HCT116 (cell line): ENCODE measurements around the gene CECR2. TPM values are rescaled to one million over a fixed set of nuclear protein-coding genes. Genes with fewer than 3 reads are reported as not detected.

Experiments
- ATAC-seq: fragments of 200-7000 bp; cut with Tn5 transposase; 2 replicates; pipeline ENCODE4 v1.9.1; 2020; ENCODE audit warnings: mild to moderate bottlenecking, moderate library complexity
- BruUV-seq: library from RNA; stranded (reverse); fragments of 400-500 nt; replicated peaks from 2 replicates; lab custom pipeline; 2021; lab: Mats Ljungman, UMichigan
- CTCF ChIA-PET: fragments of 300-600 bp; sonication (Branson Sonifier 250); formaldehyde crosslinking; loops from one replicate; lab custom pipeline; 2021; ENCODE audit warnings: antibody characterized with exemption; lab: Charles Lee
- POLR2A ChIA-PET: fragments of 300-600, 350-600 bp; sonication (Branson Sonifier 250); formaldehyde crosslinking; loops from one replicate; lab custom pipeline; 2021; ENCODE audit warnings: antibody characterized with exemption; lab: Charles Lee
- RAD21 ChIA-PET, 2 experiments: fragments of 300-600 bp; sonication (Branson Sonifier 250); formaldehyde crosslinking; loops; one replicate each; lab custom pipeline; 2023; ENCODE audit warnings: low total read pairs in 2 of 2; ENCODE audit not compliant: uncharacterized antibody in 2 of 2, unreplicated experiment in 2 of 2, low non-redundant PET in 1 of 2; lab: Charles Lee
- DNase-seq: peaks from one replicate; pipeline ENCODE4 v3.0.0-alpha.2; 2010; ENCODE audit warnings: low read depth, low spot score
- H2AFZ ChIP-seq: fragments of 200-600 bp; shearing (Covaris generic), sonication (generic); 2 replicates; pipeline ENCODE4 v1.6.1; 2017; ENCODE audit warnings: low read depth, mixed run types, mixed read lengths, antibody characterized with exemption, low read length; ENCODE audit not compliant: poor library complexity, severe bottlenecking
- H3K27ac ChIP-seq: 2 replicates; pipeline ENCODE4 v1.5.1; 2012; ENCODE audit warnings: low read depth, low read length
- H3K27me3 ChIP-seq: fragments of 200-600 bp; sonication (generic); 2 replicates; pipeline ENCODE4 v1.6.1; 2016; ENCODE audit warnings: mixed run types, low read length, mixed read lengths; ENCODE audit not compliant: insufficient read depth
- H3K36me3 ChIP-seq, 2 experiments: fragments of 200-500 bp in 1 of 2; fragments of 200-600 bp in 1 of 2; sonication (Bioruptor generic) in 1 of 2; sonication (generic) in 1 of 2; 2 replicates each; pipeline versions ENCODE4 v1.5.1 to v1.6.1; 2014 to 2016; ENCODE audit warnings: low read length in 2 of 2, inconsistent platforms in 1 of 2, mixed read lengths in 1 of 2, mixed run types in 1 of 2; ENCODE audit not compliant: insufficient read depth in 2 of 2, control insufficient read depth in 1 of 2
- H3K4me1 ChIP-seq, 2 experiments: fragments of 200-600 bp in 1 of 2; sonication (generic) in 1 of 2; 2 replicates each; pipeline versions ENCODE4 v1.5.1 to v1.6.1; 2012 to 2017; ENCODE audit warnings: low read length in 2 of 2, inconsistent platforms in 1 of 2, mild to moderate bottlenecking in 1 of 2, mixed read lengths in 1 of 2, mixed run types in 1 of 2, moderate library complexity in 1 of 2; ENCODE audit not compliant: insufficient read depth in 2 of 2, control insufficient read depth in 1 of 2
- H3K4me2 ChIP-seq: fragments of 200-600 bp; sonication (generic); 2 replicates; pipeline ENCODE4 v1.6.1; 2017; ENCODE audit warnings: mixed run types, low read length, mixed read lengths
- H3K4me3 ChIP-seq, 2 experiments: fragments of 200-600 bp in 1 of 2; sonication (generic) in 1 of 2; replicated peaks in 1 of 2; 2 replicates each; pipeline ENCODE4 v1.5.1; 2011 to 2016; ENCODE audit warnings: low read length in 2 of 2, control low read depth in 1 of 2, low read depth in 1 of 2, mild to moderate bottlenecking in 1 of 2, mixed read lengths in 1 of 2, mixed run types in 1 of 2
- H3K79me2 ChIP-seq: fragments of 200-600 bp; sonication (generic); 2 replicates; pipeline ENCODE4 v1.6.1; 2017; ENCODE audit warnings: mild to moderate bottlenecking, mixed run types, low read length, moderate library complexity, mixed read lengths; ENCODE audit not compliant: insufficient read depth
- H3K9ac ChIP-seq: fragments of 200-600 bp; sonication (generic); 2 replicates; pipeline ENCODE4 v1.6.1; 2016; ENCODE audit warnings: low read length, mixed read lengths
- H3K9me2 ChIP-seq: fragments of 200-600 bp; sonication (generic), shearing (Covaris generic); 2 replicates; pipeline ENCODE4 v1.6.1; 2017; ENCODE audit warnings: mixed run types, mild to moderate bottlenecking, moderate library complexity; ENCODE audit not compliant: insufficient read depth
- H3K9me3 ChIP-seq, 2 experiments: fragments of 200-500 bp in 1 of 2; fragments of 200-600 bp in 1 of 2; sonication (Bioruptor generic) in 1 of 2; sonication (generic) in 1 of 2; 2 replicates each; pipeline ENCODE4 v1.6.1; 2014 to 2017; ENCODE audit warnings: low read length in 2 of 2, mixed read lengths in 2 of 2, inconsistent platforms in 1 of 2, low read depth in 1 of 2, mild to moderate bottlenecking in 1 of 2, mixed run types in 1 of 2, moderate library complexity in 1 of 2; ENCODE audit not compliant: control insufficient read depth in 1 of 2, insufficient read depth in 1 of 2
- H4K20me1 ChIP-seq: fragments of 200-600 bp; sonication (generic), shearing (Covaris generic); 2 replicates; pipeline ENCODE4 v1.6.1; 2017; ENCODE audit warnings: mixed run types, mild to moderate bottlenecking, moderate library complexity; ENCODE audit not compliant: insufficient read depth
- CBX3 ChIP-seq: IDR thresholded peaks from 2 replicates; pipeline ENCODE4 v1.6.1; 2012; ENCODE audit warnings: low read depth
- ELF1 ChIP-seq: IDR thresholded peaks from 2 replicates; pipeline ENCODE4 v1.6.1; 2012; ENCODE audit warnings: low read depth, borderline replicate concordance
- EZH2 ChIP-seq: fragments of 200-600 bp; sonication (generic); IDR thresholded peaks from 2 replicates; pipeline ENCODE4 v1.6.1; 2017; ENCODE audit warnings: antibody characterized with exemption, mixed run types
- EZH2phosphoT487 ChIP-seq: fragments of 200-600 bp; IDR thresholded peaks from 2 replicates; pipeline ENCODE4 v1.6.1; 2018; ENCODE audit warnings: antibody characterized with exemption, borderline replicate concordance
- FOSL1 ChIP-seq: IDR thresholded peaks from 2 replicates; pipeline ENCODE4 v1.6.1; 2012; ENCODE audit warnings: low read depth
- JUND ChIP-seq: IDR thresholded peaks from 2 replicates; pipeline ENCODE4 v1.6.1; 2012
- POLR2A ChIP-seq: IDR thresholded peaks from 2 replicates; pipeline ENCODE4 v1.7.0; 2011; ENCODE audit warnings: borderline replicate concordance; ENCODE audit not compliant: insufficient read depth, insufficient read length; ENCODE audit errors: extremely low read depth
- POLR2AphosphoS5 ChIP-seq: IDR thresholded peaks from 2 replicates; pipeline ENCODE4 v1.6.1; 2011; ENCODE audit warnings: mild to moderate bottlenecking, low read depth, low read length, moderate library complexity
- RAD21 ChIP-seq: IDR thresholded peaks from 2 replicates; pipeline ENCODE4 v1.6.1; 2012; ENCODE audit warnings: low read depth, mild to moderate bottlenecking
- SRF ChIP-seq: IDR thresholded peaks from 2 replicates; pipeline ENCODE4 v1.6.1; 2012; ENCODE audit warnings: low read depth
- TCF7L2 ChIP-seq: IDR thresholded peaks from 2 replicates; pipeline ENCODE4 v1.7.0; 2011; ENCODE audit warnings: borderline replicate concordance, inconsistent platforms; ENCODE audit not compliant: insufficient read depth, insufficient read length; ENCODE audit errors: extremely low read depth
- ZFX ChIP-seq: fragments of 450-650 bp; IDR thresholded peaks from 2 replicates; pipeline ENCODE4 v1.6.1; 2017
- ZNF274 ChIP-seq: fragments of 200-500 bp; sonication (Bioruptor generic); IDR thresholded peaks from 2 replicates; pipeline ENCODE4 v1.6.1; 2014; ENCODE audit warnings: mild to moderate bottlenecking, low read depth, low read length, inconsistent platforms
- intact Hi-C: fragments of 100-400 bp; cut with micrococcal nuclease; formaldehyde crosslinking; loops from 2 replicates; pipeline ENCODE4 v1.10.0; 2022
- total RNA-seq: library from RNA; stranded (reverse); gene quantifications from one replicate; pipeline ENCODE4 v1.2.1, GENCODE V29; 2021; ENCODE audit not compliant: unreplicated experiment
- TF ChIP-seq, protein P1 (sequence below): IDR thresholded peaks from 2 replicates; pipeline ENCODE4 v1.6.1; 2011; ENCODE audit warnings: mild to moderate bottlenecking, low read length, moderate library complexity; ENCODE audit not compliant: insufficient replicate concordance; ENCODE audit errors: extremely low read depth
- TF ChIP-seq, protein P2 (sequence below): IDR thresholded peaks from 2 replicates; pipeline ENCODE4 v1.6.1; 2012
- TF ChIP-seq, protein P3 (sequence below): IDR thresholded peaks from 2 replicates; pipeline ENCODE4 v1.6.1; 2012
- TF ChIP-seq, protein P4 (sequence below), 3 experiments: fragments of 200-600 bp in 1 of 3; sonication (generic) in 1 of 3; IDR thresholded peaks in 2 of 3; conservative IDR thresholded peaks in 1 of 3; 2 replicates each; pipeline ENCODE4 v1.5.1; 2012 to 2017; ENCODE audit warnings: low read depth in 2 of 3, low read length in 2 of 3, antibody characterized with exemption in 1 of 3, borderline replicate concordance in 1 of 3, control low read depth in 1 of 3, mild to moderate bottlenecking in 1 of 3, mixed read lengths in 1 of 3, mixed run types in 1 of 3, moderate library complexity in 1 of 3; ENCODE audit not compliant: insufficient read depth in 1 of 3

CECR2 gene
- total RNA-seq, 1 experiment from 2014 or later: 6.0 TPM

DNA sequence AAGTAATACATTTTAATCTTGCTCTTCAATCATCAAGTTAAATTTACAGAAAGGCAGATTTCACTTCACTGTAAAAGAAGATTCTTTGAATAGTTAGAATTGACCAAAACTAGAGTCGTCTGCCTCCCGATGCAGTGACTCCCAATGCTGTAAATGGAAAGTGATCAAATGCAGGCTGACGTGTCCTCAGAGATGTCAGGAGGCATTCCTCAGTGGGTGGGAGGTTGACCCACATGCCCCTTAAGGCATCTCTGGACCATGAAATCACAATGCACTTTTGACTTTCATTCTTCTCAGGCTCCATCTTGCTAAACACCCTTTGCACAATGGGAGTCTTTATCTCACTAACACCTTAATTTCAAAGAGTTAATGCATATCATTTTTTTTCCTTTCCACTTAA is 19.0 kb upstream of the CECR2 start:
- ATAC-seq: no peak
- CTCF ChIA-PET: no interaction called here
- TF ChIP-seq TCF7L2 (no peak), EZH2phosphoT487 (no peak), EZH2 (no peak), POLR2A (no peak), RAD21 (no peak), FOSL1 (no peak), JUND (no peak), CBX3 (no peak), SRF (no peak), POLR2AphosphoS5 (no peak), ZFX (no peak), ELF1 (no peak), ZNF274 (no peak)
- TF ChIP-seq, protein P1, sequence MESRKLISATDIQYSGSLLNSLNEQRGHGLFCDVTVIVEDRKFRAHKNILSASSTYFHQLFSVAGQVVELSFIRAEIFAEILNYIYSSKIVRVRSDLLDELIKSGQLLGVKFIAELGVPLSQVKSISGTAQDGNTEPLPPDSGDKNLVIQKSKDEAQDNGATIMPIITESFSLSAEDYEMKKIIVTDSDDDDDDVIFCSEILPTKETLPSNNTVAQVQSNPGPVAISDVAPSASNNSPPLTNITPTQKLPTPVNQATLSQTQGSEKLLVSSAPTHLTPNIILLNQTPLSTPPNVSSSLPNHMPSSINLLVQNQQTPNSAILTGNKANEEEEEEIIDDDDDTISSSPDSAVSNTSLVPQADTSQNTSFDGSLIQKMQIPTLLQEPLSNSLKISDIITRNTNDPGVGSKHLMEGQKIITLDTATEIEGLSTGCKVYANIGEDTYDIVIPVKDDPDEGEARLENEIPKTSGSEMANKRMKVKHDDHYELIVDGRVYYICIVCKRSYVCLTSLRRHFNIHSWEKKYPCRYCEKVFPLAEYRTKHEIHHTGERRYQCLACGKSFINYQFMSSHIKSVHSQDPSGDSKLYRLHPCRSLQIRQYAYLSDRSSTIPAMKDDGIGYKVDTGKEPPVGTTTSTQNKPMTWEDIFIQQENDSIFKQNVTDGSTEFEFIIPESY: no peak
- TF ChIP-seq, protein P2, sequence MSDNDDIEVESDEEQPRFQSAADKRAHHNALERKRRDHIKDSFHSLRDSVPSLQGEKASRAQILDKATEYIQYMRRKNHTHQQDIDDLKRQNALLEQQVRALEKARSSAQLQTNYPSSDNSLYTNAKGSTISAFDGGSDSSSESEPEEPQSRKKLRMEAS: no peak
- TF ChIP-seq, protein P3, sequence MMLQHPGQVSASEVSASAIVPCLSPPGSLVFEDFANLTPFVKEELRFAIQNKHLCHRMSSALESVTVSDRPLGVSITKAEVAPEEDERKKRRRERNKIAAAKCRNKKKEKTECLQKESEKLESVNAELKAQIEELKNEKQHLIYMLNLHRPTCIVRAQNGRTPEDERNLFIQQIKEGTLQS: no peak
- TF ChIP-seq, protein P4, sequence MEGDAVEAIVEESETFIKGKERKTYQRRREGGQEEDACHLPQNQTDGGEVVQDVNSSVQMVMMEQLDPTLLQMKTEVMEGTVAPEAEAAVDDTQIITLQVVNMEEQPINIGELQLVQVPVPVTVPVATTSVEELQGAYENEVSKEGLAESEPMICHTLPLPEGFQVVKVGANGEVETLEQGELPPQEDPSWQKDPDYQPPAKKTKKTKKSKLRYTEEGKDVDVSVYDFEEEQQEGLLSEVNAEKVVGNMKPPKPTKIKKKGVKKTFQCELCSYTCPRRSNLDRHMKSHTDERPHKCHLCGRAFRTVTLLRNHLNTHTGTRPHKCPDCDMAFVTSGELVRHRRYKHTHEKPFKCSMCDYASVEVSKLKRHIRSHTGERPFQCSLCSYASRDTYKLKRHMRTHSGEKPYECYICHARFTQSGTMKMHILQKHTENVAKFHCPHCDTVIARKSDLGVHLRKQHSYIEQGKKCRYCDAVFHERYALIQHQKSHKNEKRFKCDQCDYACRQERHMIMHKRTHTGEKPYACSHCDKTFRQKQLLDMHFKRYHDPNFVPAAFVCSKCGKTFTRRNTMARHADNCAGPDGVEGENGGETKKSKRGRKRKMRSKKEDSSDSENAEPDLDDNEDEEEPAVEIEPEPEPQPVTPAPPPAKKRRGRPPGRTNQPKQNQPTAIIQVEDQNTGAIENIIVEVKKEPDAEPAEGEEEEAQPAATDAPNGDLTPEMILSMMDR (IDR thresholded peaks at IDR 0.05 in 2 of 3, conservative IDR thresholded peaks at IDR 0.05 in 1 of 3; ENCODE audit: borderline replicate concordance in 1 of 3, insufficient read depth in 1 of 3, low read depth in 2 of 3, low read length in 2 of 3): no peak
- intact Hi-C loops: no loop called here
- H3K4me1 ChIP-seq: no peaks in the 10 kb centered on the region
- no peak overlapping the region for H3K9ac ChIP-seq
- no peaks in the 10 kb centered on the region for H3K79me2 ChIP-seq
- H2AFZ ChIP-seq: no peak overlapping the region
- H3K27ac ChIP-seq: no peak overlapping the region
- H3K4me3 ChIP-seq: no peak overlapping the region
- RAD21 ChIA-PET: no interaction called here
- BruUV-seq: no TSS peak
- DNase-seq: no peak
- H3K27me3 ChIP-seq: no peaks in the 10 kb centered on the region
- H3K9me2 ChIP-seq: no peaks in the 10 kb centered on the region
- no peaks in the 10 kb centered on the region for H4K20me1 ChIP-seq
- POLR2A ChIA-PET: no interaction called here
- H3K36me3 ChIP-seq: no peaks in the 10 kb centered on the region
- H3K9me3 ChIP-seq: no peaks in the 10 kb centered on the region
- H3K4me2 ChIP-seq: no peak overlapping the region
